ENCODE results near the gene C1R.
"Not testable (repeated sequence)": the region's sequence is repeated elsewhere in the genome, so short reads cannot be mapped to it uniquely, and the experiment has no call there.

DNA sequence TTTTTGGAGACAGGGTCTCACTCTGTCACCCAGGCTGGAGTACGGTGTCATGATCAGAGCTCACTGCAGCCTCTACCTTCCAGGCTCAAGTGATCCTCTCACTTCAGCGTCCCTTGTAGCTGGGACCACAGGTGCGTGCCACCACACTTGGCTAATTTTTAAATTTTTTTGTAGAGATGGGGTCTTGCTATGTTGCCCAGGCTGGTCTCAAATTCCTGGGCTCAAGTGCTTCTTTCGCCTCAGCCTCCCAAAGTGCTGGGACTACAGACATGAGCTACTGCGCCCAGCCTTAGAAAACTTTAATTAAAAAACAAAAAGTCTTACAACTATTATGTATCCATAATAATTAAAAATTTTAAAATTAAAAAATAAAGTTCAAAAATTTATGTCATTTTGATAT, 14.9 kb upstream of the C1R start:
- TF ChIP-seq, protein P1, sequence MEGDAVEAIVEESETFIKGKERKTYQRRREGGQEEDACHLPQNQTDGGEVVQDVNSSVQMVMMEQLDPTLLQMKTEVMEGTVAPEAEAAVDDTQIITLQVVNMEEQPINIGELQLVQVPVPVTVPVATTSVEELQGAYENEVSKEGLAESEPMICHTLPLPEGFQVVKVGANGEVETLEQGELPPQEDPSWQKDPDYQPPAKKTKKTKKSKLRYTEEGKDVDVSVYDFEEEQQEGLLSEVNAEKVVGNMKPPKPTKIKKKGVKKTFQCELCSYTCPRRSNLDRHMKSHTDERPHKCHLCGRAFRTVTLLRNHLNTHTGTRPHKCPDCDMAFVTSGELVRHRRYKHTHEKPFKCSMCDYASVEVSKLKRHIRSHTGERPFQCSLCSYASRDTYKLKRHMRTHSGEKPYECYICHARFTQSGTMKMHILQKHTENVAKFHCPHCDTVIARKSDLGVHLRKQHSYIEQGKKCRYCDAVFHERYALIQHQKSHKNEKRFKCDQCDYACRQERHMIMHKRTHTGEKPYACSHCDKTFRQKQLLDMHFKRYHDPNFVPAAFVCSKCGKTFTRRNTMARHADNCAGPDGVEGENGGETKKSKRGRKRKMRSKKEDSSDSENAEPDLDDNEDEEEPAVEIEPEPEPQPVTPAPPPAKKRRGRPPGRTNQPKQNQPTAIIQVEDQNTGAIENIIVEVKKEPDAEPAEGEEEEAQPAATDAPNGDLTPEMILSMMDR (IDR thresholded peaks at IDR 0.05; ENCODE audit: low read depth, low read length): not testable (repeated sequence)
- TF ChIP-seq POLR2A (IDR thresholded peaks at IDR 0.05; ENCODE audit: extremely low read depth, insufficient read length); MYC (IDR thresholded peaks at IDR 0.05; ENCODE audit: low read depth, low read length): not testable (repeated sequence)
- TF ChIP-seq, protein P2, sequence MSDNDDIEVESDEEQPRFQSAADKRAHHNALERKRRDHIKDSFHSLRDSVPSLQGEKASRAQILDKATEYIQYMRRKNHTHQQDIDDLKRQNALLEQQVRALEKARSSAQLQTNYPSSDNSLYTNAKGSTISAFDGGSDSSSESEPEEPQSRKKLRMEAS (IDR thresholded peaks at IDR 0.05; ENCODE audit: low read depth, low read length): not testable (repeated sequence)

Data from NB4 (cell line).